K562 (cell line): ENCODE data around the gene SIRT2. TPM values are rescaled to one million over a fixed set of nuclear protein-coding genes. Genes with fewer than 3 reads are reported as not detected.

Experiments used
- BHLHE40 ChIP-seq: IDR thresholded peaks from 2 replicates; pipeline ENCODE4 v1.6.1; 2011; ENCODE audit warnings: low read length, improper control_type of control experiment
- BRD9 ChIP-seq: fragments of 450-650 bp; IDR thresholded peaks from 2 replicates; pipeline ENCODE4 v1.6.1; 2018; ENCODE audit warnings: low read depth; ENCODE audit not compliant: partially characterized antibody
- DIDO1 ChIP-seq: fragments of 450-650 bp; IDR thresholded peaks from 2 replicates; pipeline ENCODE4 v1.6.1; 2016; ENCODE audit warnings: low read depth, missing biosample characterization, missing genetic modification characterization
- EP300 ChIP-seq: IDR thresholded peaks from 2 replicates; pipeline ENCODE4 v1.6.1; 2012; ENCODE audit warnings: low read length, improper control_type of control experiment
- HDAC6 ChIP-seq: IDR thresholded peaks from 2 replicates; pipeline ENCODE4 v1.6.1; 2012; ENCODE audit warnings: low read depth, mild to moderate bottlenecking, control low read depth, inconsistent platforms, low read length, moderate library complexity
- MTA1 ChIP-seq: fragments of 450-650 bp; IDR thresholded peaks from 2 replicates; pipeline ENCODE4 v1.6.1; 2017; ENCODE audit warnings: borderline replicate concordance
- POU5F1 ChIP-seq: fragments of 150-350 bp; IDR thresholded peaks from 2 replicates; pipeline ENCODE4 v1.6.1; 2014; ENCODE audit warnings: borderline replicate concordance, low read length, low read depth, mild to moderate bottlenecking; ENCODE audit not compliant: partially characterized antibody
- SIN3A ChIP-seq, 2 experiments: fragments of 150-350 bp in 1 of 2; IDR thresholded peaks; 2 replicates each; pipeline ENCODE4 v1.6.1; 2011 to 2016; ENCODE audit warnings: borderline replicate concordance in 2 of 2, low read depth in 2 of 2, low read length in 2 of 2, mild to moderate bottlenecking in 2 of 2, moderate library complexity in 2 of 2; ENCODE audit not compliant: control insufficient read depth in 1 of 2
- SRSF3 ChIP-seq: fragments of 200-400 bp; formaldehyde crosslinking; IDR thresholded peaks from 2 replicates; pipeline ENCODE4 v1.6.1; 2016; ENCODE audit warnings: mild to moderate bottlenecking, low read length, moderate library complexity; ENCODE audit not compliant: insufficient read depth
- STAG1 ChIP-seq: sonication (generic); formaldehyde crosslinking; IDR thresholded peaks from 2 replicates; pipeline ENCODE4 v1.5.0; 2020; ENCODE audit warnings: missing genetic modification reagents, borderline replicate concordance
- TAF15 ChIP-seq: fragments of 200-400 bp; formaldehyde crosslinking; IDR thresholded peaks from 2 replicates; pipeline ENCODE4 v1.6.1; 2017; ENCODE audit warnings: mild to moderate bottlenecking, low read depth, low read length, moderate library complexity
- TAF9B ChIP-seq: fragments of 450-650 bp; IDR thresholded peaks from 2 replicates; pipeline ENCODE4 v1.6.1; 2018; ENCODE audit warnings: mild to moderate bottlenecking; ENCODE audit not compliant: partially characterized antibody
- ZBTB7A ChIP-seq: IDR thresholded peaks from 2 replicates; pipeline ENCODE4 v1.6.1; 2011; ENCODE audit warnings: low read depth, mild to moderate bottlenecking, low read length, moderate library complexity, borderline replicate concordance; ENCODE audit not compliant: control insufficient read depth
- ZC3H8 ChIP-seq: fragments of 450-650 bp; IDR thresholded peaks from 2 replicates; pipeline ENCODE4 v1.6.1; 2017
- ZNF140 ChIP-seq: fragments of 250-450 bp; sonication (Bioruptor Pico); IDR thresholded peaks from 2 replicates; pipeline ENCODE4 v1.8.0; 2021; ENCODE audit warnings: moderate library complexity, mild to moderate bottlenecking, inconsistent platforms
- ZNF165 ChIP-seq: fragments of 250-450 bp; sonication (Bioruptor Pico); IDR thresholded peaks from 2 replicates; pipeline ENCODE4 v1.4.0; 2020; ENCODE audit warnings: borderline replicate concordance
- ZNF717 ChIP-seq: fragments of 250-450 bp; sonication (Bioruptor Pico); IDR thresholded peaks from 2 replicates; pipeline ENCODE4 v1.5.0; 2021
- polyA plus RNA-seq, 8 experiments: library from polyadenylated mRNA; depleted of rRNA in 4 of 8; stranded (reverse) in 5 of 8; unstranded in 3 of 8; fragments of >200 nt; fragmentation: Nextera tagmentation in 2 of 8; fragmentation: Illumina TruSeq in 1 of 8; extraction: Ambion mirVana in 2 of 8; extraction: Trizol in 1 of 8; gene quantifications; 2 replicates each; pipeline versions ENCODE4 v1.2.1 to v1.2.3, GENCODE V29; 2011 to 2014; ENCODE audit warnings: inconsistent platforms in 1 of 8, missing spikeins in 1 of 8
- total RNA-seq, 7 experiments: library from RNA; depleted of rRNA in 6 of 7; stranded (reverse); fragments of >200 nt in 6 of 7; fragmentation: Illumina TruSeq in 2 of 7; extraction: Trizol in 2 of 7; gene quantifications; 2 replicates each; pipeline versions ENCODE4 v1.2.1 to v1.2.3, GENCODE V29; 2011 to 2021; ENCODE audit warnings: low replicate concordance in 1 of 7
- TF ChIP-seq, protein P1 (sequence below), 2 experiments: IDR thresholded peaks in 1 of 2; conservative IDR thresholded peaks in 1 of 2; 2 replicates each; pipeline ENCODE4 v1.6.1; 2016; ENCODE audit warnings: low read depth in 2 of 2, mild to moderate bottlenecking in 1 of 2, missing compliant biosample characterization in 1 of 2, missing genetic modification characterization in 1 of 2, moderate library complexity in 1 of 2
- TF ChIP-seq, protein P2 (sequence below): fragments of 250-450 bp; sonication (Bioruptor Pico); IDR thresholded peaks from 2 replicates; pipeline ENCODE4 v1.5.0; 2021; ENCODE audit warnings: mild to moderate bottlenecking, moderate library complexity
- TF ChIP-seq, protein P3 (sequence below), 2 experiments: fragments of 200-800 bp in 1 of 2; sonication (Bioruptor generic) in 1 of 2; sonication (generic) in 1 of 2; formaldehyde crosslinking in 1 of 2; IDR thresholded peaks in 1 of 2; conservative IDR thresholded peaks in 1 of 2; 2 replicates each; pipeline versions ENCODE4 v1.5.0 to v1.6.1; 2016 to 2020; ENCODE audit warnings: missing compliant biosample characterization in 1 of 2, missing genetic modification characterization in 1 of 2, missing genetic modification reagents in 1 of 2

SIRT2 gene
- total and polyA plus RNA-seq, 9 of the 15 experiments (the other 6 are each of a cell fraction or from before 2014, with no cell fraction given), result 2.3 to 35.2 (median 22.9) TPM

DNA sequence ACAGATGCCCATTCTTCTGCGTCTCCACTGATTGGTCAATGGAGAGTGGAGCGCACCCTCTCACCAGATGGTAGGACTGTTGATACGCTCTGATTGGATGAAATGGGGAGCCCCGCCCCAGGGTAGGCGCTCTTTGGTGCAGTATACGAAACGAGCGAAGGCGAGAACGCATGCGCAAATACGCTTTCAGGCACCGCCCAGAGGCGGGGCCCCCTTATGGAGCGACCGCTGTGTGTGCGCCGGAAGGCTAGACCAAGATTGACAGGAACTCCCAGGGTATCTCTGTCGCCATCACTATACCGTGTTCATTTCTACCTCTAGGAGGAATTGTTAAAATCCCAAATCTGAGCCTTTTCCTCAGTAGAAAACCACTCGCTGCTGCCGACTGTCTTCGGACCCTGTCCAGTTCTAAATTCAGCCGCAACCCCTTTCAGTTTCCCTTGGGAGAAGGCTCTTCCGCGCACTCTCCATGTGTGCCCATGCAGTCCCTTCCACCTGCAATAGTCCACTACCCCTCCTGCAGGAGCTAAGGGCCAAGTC is 48.9 kb downstream of the SIRT2 start (continued):
- TF ChIP-seq, protein P1, sequence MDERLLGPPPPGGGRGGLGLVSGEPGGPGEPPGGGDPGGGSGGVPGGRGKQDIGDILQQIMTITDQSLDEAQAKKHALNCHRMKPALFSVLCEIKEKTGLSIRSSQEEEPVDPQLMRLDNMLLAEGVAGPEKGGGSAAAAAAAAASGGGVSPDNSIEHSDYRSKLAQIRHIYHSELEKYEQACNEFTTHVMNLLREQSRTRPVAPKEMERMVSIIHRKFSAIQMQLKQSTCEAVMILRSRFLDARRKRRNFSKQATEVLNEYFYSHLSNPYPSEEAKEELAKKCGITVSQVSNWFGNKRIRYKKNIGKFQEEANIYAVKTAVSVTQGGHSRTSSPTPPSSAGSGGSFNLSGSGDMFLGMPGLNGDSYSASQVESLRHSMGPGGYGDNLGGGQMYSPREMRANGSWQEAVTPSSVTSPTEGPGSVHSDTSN (CRISPR knock-in tag; IDR thresholded peaks at IDR 0.05; ENCODE audit: low read depth), result peak; percentile 80
- TF ChIP-seq, protein P1 (tag; conservative IDR thresholded peaks at IDR 0.05; ENCODE audit: low read depth), result no peak
- TF ChIP-seq TAF9B (peak; percentile 46), EP300 (no peak; the same call in 1 of the 2 replicates), BHLHE40 (no peak; the same call in 1 of the 2 replicates), SRSF3 (no peak), ZC3H8 (no peak), TAF15 (no peak), BRD9 (peak; percentile 83), HDAC6 (no peak), ZNF165 (CRISPR knock-in tag) (no peak), DIDO1 (tag) (0 out of 2 replicates have a peak, but pooled peaks have one; percentile 47), ZNF140 (CRISPR knock-in tag) (no peak), POU5F1 (no peak), SIN3A (IDR thresholded peaks at IDR 0.05; ENCODE audit: borderline replicate concordance in 2 of 2, control insufficient read depth in 1 of 2, low read depth in 2 of 2, low read length in 2 of 2) (peak in 1 of 2 experiments; percentile 70; a peak in 1 of 4 replicates), ZBTB7A (no peak), MTA1 (peak; percentile 97), STAG1 (CRISPR knock-in tag) (no peak), ZNF717 (CRISPR knock-in tag) (no peak)
- TF ChIP-seq, protein P2, sequence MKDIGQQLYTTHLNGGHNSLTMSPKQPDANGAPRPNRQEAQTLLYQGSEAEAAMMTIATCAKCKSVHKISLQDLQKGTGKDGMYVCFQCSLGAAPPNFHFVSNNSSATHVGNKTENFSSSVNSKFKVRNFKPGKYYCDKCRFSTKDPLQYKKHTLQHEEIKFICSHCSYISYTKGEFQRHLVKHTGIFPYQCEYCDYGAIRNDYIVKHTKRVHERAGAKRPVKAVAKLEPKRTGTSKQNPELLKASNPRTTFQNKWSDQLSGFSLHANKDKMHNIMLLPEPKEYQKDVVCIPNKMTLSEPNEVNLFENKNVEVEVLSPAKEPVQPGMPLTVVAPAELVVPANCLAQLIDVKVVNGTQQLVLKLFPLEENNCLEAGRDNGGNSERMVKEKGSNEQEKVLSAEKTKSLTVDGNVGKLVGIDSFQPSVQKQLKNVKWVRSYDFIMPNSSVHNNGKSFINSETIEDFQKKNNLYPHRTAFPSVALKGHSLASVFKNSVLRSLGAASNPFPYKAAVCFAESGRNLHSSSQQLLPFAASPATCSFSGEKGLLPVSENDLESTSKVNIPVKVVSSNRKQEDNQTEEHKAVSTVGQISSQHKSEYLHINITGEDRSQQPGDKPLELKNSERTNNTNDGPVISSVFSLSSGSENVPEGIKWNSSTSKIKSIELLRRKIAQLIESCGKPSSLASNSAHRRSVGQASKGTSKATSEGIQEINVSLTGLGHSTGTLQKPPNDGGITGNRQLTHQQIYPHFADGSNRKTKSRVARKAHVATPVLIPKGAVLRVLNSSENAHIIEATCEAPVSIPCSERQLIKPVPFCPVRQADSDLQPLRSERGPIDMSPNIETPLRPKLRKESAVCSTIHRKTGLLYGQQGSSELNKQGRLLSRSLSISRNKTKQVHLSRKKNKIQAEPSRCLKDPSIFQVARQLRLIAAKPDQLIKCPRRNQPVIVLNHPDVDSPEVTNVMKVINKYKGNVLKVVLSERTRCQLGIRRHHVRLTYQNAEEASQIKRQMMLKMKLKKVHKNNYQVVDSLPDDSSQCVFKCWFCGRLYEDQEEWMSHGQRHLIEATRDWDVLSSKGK (CRISPR knock-in tag), result no peak
- TF ChIP-seq, protein P3, sequence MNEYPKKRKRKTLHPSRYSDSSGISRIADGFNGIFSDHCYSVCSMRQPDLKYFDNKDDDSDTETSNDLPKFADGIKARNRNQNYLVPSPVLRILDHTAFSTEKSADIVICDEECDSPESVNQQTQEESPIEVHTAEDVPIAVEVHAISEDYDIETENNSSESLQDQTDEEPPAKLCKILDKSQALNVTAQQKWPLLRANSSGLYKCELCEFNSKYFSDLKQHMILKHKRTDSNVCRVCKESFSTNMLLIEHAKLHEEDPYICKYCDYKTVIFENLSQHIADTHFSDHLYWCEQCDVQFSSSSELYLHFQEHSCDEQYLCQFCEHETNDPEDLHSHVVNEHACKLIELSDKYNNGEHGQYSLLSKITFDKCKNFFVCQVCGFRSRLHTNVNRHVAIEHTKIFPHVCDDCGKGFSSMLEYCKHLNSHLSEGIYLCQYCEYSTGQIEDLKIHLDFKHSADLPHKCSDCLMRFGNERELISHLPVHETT (CRISPR knock-in tag; conservative IDR thresholded peaks at IDR 0.05 in 1 of 2, IDR thresholded peaks at IDR 0.05 in 1 of 2), result no peak
